Endothelial cell (in vitro differentiated cells): ENCODE data around the gene MUC13. TPM values are rescaled to one million over a fixed set of nuclear protein-coding genes. Genes with fewer than 3 reads are reported as not detected.

Source experiments
- DNase-seq: peaks from one replicate; pipeline ENCODE4 v3.0.0; 2021; ENCODE audit warnings: low spot score
- H3K27ac Mint-ChIP-seq: one replicate; pipeline ENCODE4 v1.8.0; 2021; ENCODE audit warnings: mixed read lengths, inconsistent platforms; ENCODE audit not compliant: unreplicated experiment
- H3K27me3 Mint-ChIP-seq: one replicate; pipeline ENCODE4 v1.8.0; 2021; ENCODE audit warnings: mild to moderate bottlenecking, moderate library complexity, mixed read lengths, inconsistent platforms; ENCODE audit not compliant: unreplicated experiment
- H3K36me3 Mint-ChIP-seq: one replicate; pipeline ENCODE4 v1.8.0; 2021; ENCODE audit warnings: mild to moderate bottlenecking, low read depth, mixed read lengths, inconsistent platforms; ENCODE audit not compliant: unreplicated experiment
- H3K4me1 Mint-ChIP-seq: one replicate; pipeline ENCODE4 v1.8.0; 2021; ENCODE audit warnings: mild to moderate bottlenecking, mixed read lengths, inconsistent platforms; ENCODE audit not compliant: unreplicated experiment
- H3K4me3 Mint-ChIP-seq: one replicate; pipeline ENCODE4 v1.8.0; 2021; ENCODE audit warnings: mild to moderate bottlenecking, mixed read lengths, inconsistent platforms; ENCODE audit not compliant: unreplicated experiment
- H3K9me3 Mint-ChIP-seq: one replicate; pipeline ENCODE4 v1.8.0; 2021; ENCODE audit warnings: mixed read lengths, inconsistent platforms; ENCODE audit not compliant: unreplicated experiment
- CTCF ChIP-seq: fragments of 200-600 bp; sonication (generic); IDR thresholded peaks from one replicate; pipeline ENCODE4 v1.5.0; 2021; ENCODE audit warnings: antibody characterized with exemption; ENCODE audit not compliant: unreplicated experiment
- total RNA-seq: library from RNA; stranded (reverse); fragmentation: NEBNext Ultra II Directional; extraction: Animal tissue kit (Norgen Biotek cat#: 25700); gene quantifications from one replicate; pipeline ENCODE4 v1.2.1, GENCODE V29; 2021; ENCODE audit not compliant: unreplicated experiment

The MUC13 gene
- total RNA-seq, 1 donor from 2014 or later = not detected

DNA sequence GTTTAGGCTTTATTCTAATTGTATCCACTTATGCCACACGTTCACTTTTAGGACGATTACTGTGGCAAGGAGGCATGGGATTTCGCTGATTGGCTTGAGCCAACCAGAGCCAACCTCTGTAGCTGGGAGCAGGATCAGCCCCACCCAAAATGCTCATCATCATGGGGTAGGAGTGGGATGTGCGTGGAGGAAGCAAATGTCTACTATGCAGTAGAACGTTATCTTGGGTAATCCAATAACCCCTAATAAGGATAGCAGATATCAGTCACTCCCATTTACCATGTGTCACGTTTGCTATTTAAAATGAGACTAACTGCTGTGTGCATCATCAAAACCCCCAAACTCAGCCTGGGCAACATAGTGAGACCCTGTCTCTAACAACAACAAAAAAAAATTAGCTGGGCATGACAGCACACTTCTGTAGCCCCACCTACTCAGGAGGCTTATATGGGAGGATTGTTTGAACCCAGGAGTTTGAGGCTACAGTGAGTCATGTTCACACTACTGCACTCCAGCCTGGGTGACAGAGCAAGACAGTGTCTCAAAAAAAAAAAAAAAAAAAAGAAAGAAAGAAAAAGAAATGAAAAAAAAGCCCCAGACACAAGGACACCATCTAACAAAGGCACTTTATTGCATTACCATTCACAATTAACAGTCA lies 29.6 kb downstream of the MUC13 start:
- H3K4me3 Mint-ChIP-seq = no peak overlapping the region

DNA sequence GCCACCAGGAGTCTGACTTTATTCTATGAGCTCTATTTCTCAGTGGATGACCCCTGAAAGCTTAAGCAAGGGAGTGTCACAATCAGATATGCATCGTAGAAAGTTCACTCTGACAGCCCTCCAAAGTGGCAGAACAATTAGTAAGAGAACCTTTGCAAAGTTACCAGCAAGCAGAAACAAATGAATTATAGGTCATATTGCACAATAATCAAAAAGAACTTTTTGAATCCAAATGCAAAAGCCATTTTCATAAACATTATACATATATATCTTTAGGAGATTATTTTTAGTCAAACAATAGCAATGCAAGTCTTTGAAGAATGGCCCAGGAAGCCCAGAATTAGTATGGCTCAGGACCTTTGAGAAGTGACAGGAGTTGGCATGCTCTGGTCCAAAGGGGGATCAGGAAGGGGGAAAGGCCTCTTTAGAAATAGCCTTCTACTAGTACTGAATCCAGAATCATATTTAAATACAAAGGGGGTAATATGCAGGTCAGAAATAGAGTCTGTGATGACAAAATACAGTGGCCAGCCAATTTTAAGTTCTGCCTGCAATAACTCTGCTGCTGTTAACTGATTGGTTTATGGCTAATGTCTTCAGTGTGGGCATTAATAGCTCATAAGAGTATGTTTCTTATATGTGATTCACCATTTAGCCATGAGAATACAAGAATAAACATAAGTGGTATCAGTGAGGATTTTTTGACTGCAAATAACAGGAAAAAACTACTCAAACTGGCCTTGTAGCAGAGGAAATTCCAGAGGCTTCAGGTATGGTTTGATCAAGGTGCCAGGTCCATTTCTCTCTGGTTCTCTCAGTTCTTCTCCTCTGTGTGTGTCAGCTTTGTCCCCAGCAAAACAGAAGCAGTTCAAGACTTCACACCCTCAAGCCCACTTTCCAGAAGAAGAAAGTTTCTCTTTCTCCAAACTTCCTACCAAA lies 30.4 kb downstream of the MUC13 start:
- no peaks in the 10 kb centered on the region for H3K27me3 Mint-ChIP-seq
- no peak for DNase-seq
- H3K36me3 Mint-ChIP-seq = no peaks in the 10 kb centered on the region
- TF ChIP-seq CTCF = no peak
- H3K9me3 Mint-ChIP-seq = no peaks in the 10 kb centered on the region
- H3K4me3 Mint-ChIP-seq = no peak overlapping the region
- H3K27ac Mint-ChIP-seq = no peak overlapping the region
- no peaks in the 10 kb centered on the region for H3K4me1 Mint-ChIP-seq

More for the DNA sequence above, 29.6 kb downstream of the MUC13 start:
- Mint-ChIP-seq H3K27ac (no peak overlapping the region), H3K36me3 (no peaks in the 10 kb centered on the region), H3K4me1 (no peaks in the 10 kb centered on the region), H3K9me3 (no peaks in the 10 kb centered on the region), H3K27me3 (no peaks in the 10 kb centered on the region)
- DNase-seq = no peak
- TF ChIP-seq CTCF = no peak

GRCh38 chr3:124896824-124897526 lies 37.6 kb downstream of the MUC13 start:
- Mint-ChIP-seq H3K9me3 (no peaks in the 10 kb centered on the region), H3K4me3 (no peak overlapping the region), H3K27ac (no peak overlapping the region), H3K4me1 (no peaks in the 10 kb centered on the region), H3K27me3 (no peaks in the 10 kb centered on the region), H3K36me3 (no peaks in the 10 kb centered on the region)
- no peak for TF ChIP-seq CTCF
- DNase-seq = no peak

- Mint-ChIP-seq H3K4me3 (no peak overlapping the region), H3K27me3 (no peaks in the 10 kb centered on the region), H3K9me3 (no peaks in the 10 kb centered on the region), H3K36me3 (no peaks in the 10 kb centered on the region), H3K27ac (no peak overlapping the region), H3K4me1 (no peaks in the 10 kb centered on the region)
- TF ChIP-seq CTCF = no peak
- no peak for DNase-seq
Measured at GRCh38 chr3:124895756-124896155, 38.8 kb downstream of the MUC13 start.
